HG03521 (cell line): ENCODE results near the gene ZNF532.
"Not testable (repeated sequence)": the region's sequence is repeated elsewhere in the genome, so short reads cannot be mapped to it uniquely, and the experiment has no call there.

Experiments used
- ATAC-seq: cut with Tn5 transposase; IDR thresholded peaks from one replicate; pipeline ENCODE4 v1.9.1; 2021; ENCODE audit warnings: mild to moderate bottlenecking, moderate library complexity; ENCODE audit not compliant: unreplicated experiment

Gene ZNF532

GRCh38 chr18:59001721-59002120, 137.0 kb downstream of the ZNF532 start:
- ATAC-seq, result no peak

GRCh38 chr18:59002974-59003594, 138.4 kb downstream of the ZNF532 start:
- ATAC-seq, result no peak

GRCh38 chr18:59005262-59005661, 140.6 kb downstream of the ZNF532 start:
- no peak for ATAC-seq

- no peak for ATAC-seq
Measured at GRCh38 chr18:59006461-59007067, 141.9 kb downstream of the ZNF532 start.

- ATAC-seq, result no peak
Measured at GRCh38 chr18:59008302-59008974, 143.8 kb downstream of the ZNF532 start.

- ATAC-seq, result no peak
Measured at GRCh38 chr18:59009846-59010245, 145.2 kb downstream of the ZNF532 start.

- ATAC-seq, result no peak
Measured at GRCh38 chr18:59011289-59011688, 146.6 kb downstream of the ZNF532 start.

GRCh38 chr18:59011786-59012185, 147.1 kb downstream of the ZNF532 start:
- ATAC-seq, result no peak

- no peak for ATAC-seq
Measured at GRCh38 chr18:59012815-59013705, 148.4 kb downstream of the ZNF532 start.

GRCh38 chr18:59013744-59014143, 149.1 kb downstream of the ZNF532 start:
- no peak for ATAC-seq

- ATAC-seq, result no peak
Measured at GRCh38 chr18:59015531-59016152, 151.0 kb downstream of the ZNF532 start.

GRCh38 chr18:59021500-59021899, 156.8 kb downstream of the ZNF532 start:
- no peak for ATAC-seq

- no peak for ATAC-seq
Measured at GRCh38 chr18:59022167-59022945, 157.7 kb downstream of the ZNF532 start.

- no peak for ATAC-seq
Measured at GRCh38 chr18:59024829-59025228, 160.2 kb downstream of the ZNF532 start.

GRCh38 chr18:59025532-59025931, 160.9 kb downstream of the ZNF532 start:
- ATAC-seq, result not testable (repeated sequence)

- no peak for ATAC-seq
Measured at GRCh38 chr18:59026364-59026763, 161.7 kb downstream of the ZNF532 start.

- no peak for ATAC-seq
Measured at GRCh38 chr18:59026831-59027410, 162.2 kb downstream of the ZNF532 start.

- no peak for ATAC-seq
Measured at GRCh38 chr18:59029663-59030429, 165.2 kb downstream of the ZNF532 start.

GRCh38 chr18:59032308-59032707, 167.6 kb downstream of the ZNF532 start:
- ATAC-seq, result no peak
